H9 (cell line): Measurements from ENCODE around the gene PRR36. TPM values are rescaled to one million over a fixed set of nuclear protein-coding genes. Genes with fewer than 3 reads are reported as not detected.
A peak's percentile ranks its signal among the peaks of the same experiment; 100 is the strongest.

Experiments used
- DNase-seq: peaks from one replicate; pipeline ENCODE4 v3.0.0-alpha.2; 2017
- H2AFZ ChIP-seq: one replicate; pipeline ENCODE4 v1.6.1; 2013; ENCODE audit warnings: mild to moderate bottlenecking, low read length, control low read depth, moderate library complexity
- H2AK5ac ChIP-seq: 2 replicates; pipeline ENCODE4 v1.6.1; 2013; ENCODE audit warnings: low read length, control low read depth, mixed read lengths; ENCODE audit not compliant: insufficient read length
- H2BK120ac ChIP-seq: one replicate; pipeline ENCODE4 v1.6.1; 2013; ENCODE audit warnings: low read depth, mild to moderate bottlenecking, low read length, control low read depth, inconsistent platforms; ENCODE audit not compliant: poor library complexity, severe bottlenecking
- H2BK12ac ChIP-seq: 2 replicates; pipeline ENCODE4 v1.6.1; 2013; ENCODE audit warnings: low read length, control low read depth, mixed read lengths, low read depth; ENCODE audit not compliant: insufficient read length
- H2BK15ac ChIP-seq: 2 replicates; pipeline ENCODE4 v1.6.1; 2013; ENCODE audit warnings: low read depth, low read length, control low read depth
- H2BK20ac ChIP-seq: one replicate; pipeline ENCODE4 v1.6.1; 2013; ENCODE audit warnings: low read depth, mild to moderate bottlenecking, low read length, control low read depth, inconsistent platforms; ENCODE audit not compliant: poor library complexity, severe bottlenecking
- H2BK5ac ChIP-seq: 2 replicates; pipeline ENCODE4 v1.6.1; 2013; ENCODE audit warnings: low read length, control low read depth, mixed read lengths; ENCODE audit not compliant: insufficient read length
- H3K14ac ChIP-seq: 2 replicates; pipeline ENCODE4 v1.6.1; 2013; ENCODE audit warnings: low read length, control low read depth; ENCODE audit not compliant: insufficient read depth
- H3K18ac ChIP-seq: 2 replicates; pipeline ENCODE4 v1.6.1; 2013; ENCODE audit warnings: low read depth, mild to moderate bottlenecking, mixed read lengths, low read length, control low read depth; ENCODE audit not compliant: insufficient read length
- H3K23ac ChIP-seq: 2 replicates; pipeline ENCODE4 v1.6.1; 2013; ENCODE audit warnings: low read length, control low read depth, mixed read lengths, low read depth; ENCODE audit not compliant: insufficient read length
- H3K23me2 ChIP-seq: 2 replicates; pipeline ENCODE4 v1.6.1; 2013; ENCODE audit warnings: low read depth, mild to moderate bottlenecking, mixed read lengths, low read length, control low read depth; ENCODE audit not compliant: insufficient read length, poor library complexity, severe bottlenecking
- H3K27ac ChIP-seq: 2 replicates; pipeline ENCODE4 v1.5.1; 2013; ENCODE audit warnings: low read length, control low read depth, mixed read lengths, low read depth; ENCODE audit not compliant: insufficient read length
- H3K27me3 ChIP-seq: 2 replicates; pipeline ENCODE4 v1.6.1; 2013; ENCODE audit warnings: low read length, control low read depth, inconsistent platforms; ENCODE audit not compliant: insufficient read depth
- H3K4ac ChIP-seq: 2 replicates; pipeline ENCODE4 v1.6.1; 2013; ENCODE audit warnings: low read depth, mild to moderate bottlenecking, control low read depth, inconsistent platforms, low read length, moderate library complexity
- H3K4me1 ChIP-seq: 2 replicates; pipeline ENCODE4 v1.6.1; 2013; ENCODE audit warnings: low read length, control low read depth, inconsistent platforms; ENCODE audit not compliant: insufficient read depth
- H3K4me2 ChIP-seq: 2 replicates; pipeline ENCODE4 v1.6.1; 2013; ENCODE audit warnings: low read length, control low read depth, mixed read lengths; ENCODE audit not compliant: insufficient read length, insufficient read depth
- H3K56ac ChIP-seq: 2 replicates; pipeline ENCODE4 v1.6.1; 2013; ENCODE audit warnings: low read depth, mild to moderate bottlenecking, mixed read lengths, low read length, control low read depth; ENCODE audit not compliant: insufficient read length
- H3K79me1 ChIP-seq: 2 replicates; pipeline ENCODE4 v1.6.1; 2013; ENCODE audit warnings: low read depth, mild to moderate bottlenecking, moderate library complexity, low read length, control low read depth, inconsistent platforms; ENCODE audit not compliant: insufficient read depth, poor library complexity, severe bottlenecking
- H3K79me2 ChIP-seq: 2 replicates; pipeline ENCODE4 v1.6.1; 2013; ENCODE audit warnings: low read length, control low read depth, inconsistent platforms; ENCODE audit not compliant: insufficient read depth
- H3K9ac ChIP-seq: 2 replicates; pipeline ENCODE4 v1.6.1; 2013; ENCODE audit warnings: low read length, control low read depth, mixed read lengths; ENCODE audit not compliant: insufficient read length; ENCODE audit errors: extremely low read depth
- H3K9me3 ChIP-seq: one replicate; pipeline ENCODE4 v1.6.1; 2013; ENCODE audit warnings: low read depth, low read length, inconsistent platforms; ENCODE audit not compliant: control insufficient read depth
- H3T11ph ChIP-seq: one replicate; pipeline ENCODE4 v1.6.1; 2013; ENCODE audit warnings: mild to moderate bottlenecking, low read length, control low read depth, inconsistent platforms
- H4K20me1 ChIP-seq: one replicate; pipeline ENCODE4 v1.6.1; 2013; ENCODE audit not compliant: control insufficient read depth, insufficient read length, insufficient read depth
- H4K5ac ChIP-seq: 2 replicates; pipeline ENCODE4 v1.6.1; 2013; ENCODE audit warnings: low read depth, mild to moderate bottlenecking, mixed read lengths, low read length, control low read depth; ENCODE audit not compliant: insufficient read length
- H4K8ac ChIP-seq: replicated peaks from 2 replicates; pipeline ENCODE4 v1.6.1; 2013; ENCODE audit warnings: low read length, control low read depth, mixed read lengths, low read depth; ENCODE audit not compliant: insufficient read length
- H4K91ac ChIP-seq: 2 replicates; pipeline ENCODE4 v1.6.1; 2013; ENCODE audit warnings: low read depth, mild to moderate bottlenecking, moderate library complexity, mixed read lengths, low read length, control low read depth; ENCODE audit not compliant: insufficient read length
- H3K27ac Mint-ChIP-seq, 3 experiments: 2 replicates in 2 of 3; 3 replicates in 1 of 3; pipeline ENCODE4 v1.8.0; 2020 to 2021; ENCODE audit warnings: mixed read lengths in 3 of 3, mild to moderate bottlenecking in 1 of 3, moderate library complexity in 1 of 3
- H3K27me3 Mint-ChIP-seq: 2 replicates; pipeline ENCODE4 v1.8.0; 2021; ENCODE audit warnings: low read depth, mild to moderate bottlenecking, moderate library complexity, mixed read lengths
- H3K36me3 Mint-ChIP-seq, 3 experiments: 2 replicates in 2 of 3; 3 replicates in 1 of 3; pipeline ENCODE4 v1.8.0; 2020 to 2021; ENCODE audit warnings: low read depth in 3 of 3, mixed read lengths in 3 of 3; ENCODE audit not compliant: insufficient read depth in 1 of 3
- H3K4me1 Mint-ChIP-seq, 2 experiments: 2 replicates each; pipeline ENCODE4 v1.8.0; 2020; ENCODE audit warnings: mixed read lengths in 2 of 2
- H3K4me3 Mint-ChIP-seq, 2 experiments: 2 replicates in 1 of 2; 3 replicates in 1 of 2; pipeline ENCODE4 v1.8.0; 2020 to 2021; ENCODE audit warnings: mild to moderate bottlenecking in 2 of 2, mixed read lengths in 2 of 2, moderate library complexity in 1 of 2
- H3K9me3 Mint-ChIP-seq, 2 experiments: 2 replicates in 1 of 2; 3 replicates in 1 of 2; pipeline ENCODE4 v1.8.0; 2020; ENCODE audit warnings: mild to moderate bottlenecking in 2 of 2, mixed read lengths in 2 of 2, moderate library complexity in 1 of 2
- WGBS: extraction: QIAGEN DNeasy Blood & Tissue Kit; methylation state at CpG from one replicate; pipeline ENCODE4 v1.1.7; 2013; ENCODE audit warnings: missing lambda C conversion rate, low lambda C conversion rate, mixed read lengths; ENCODE audit not compliant: insufficient read length; ENCODE audit errors: extremely low coverage; 5-methylcytosine and 5-hydroxymethylcytosine counted together
- total RNA-seq: library from RNA; stranded (reverse); gene quantifications from 2 replicates; pipeline ENCODE4 v1.2.1, GENCODE V29; 2021
- TF ChIP-seq, protein P1 (sequence below): fragments of 200-600 bp; sonication (generic); conservative IDR thresholded peaks from 3 replicates; pipeline ENCODE4 v1.8.0; 2021; ENCODE audit warnings: antibody characterized with exemption, mild to moderate bottlenecking

Gene PRR36
- total RNA-seq, 1 experiment from 2014 or later: 20.4 TPM

DNA sequence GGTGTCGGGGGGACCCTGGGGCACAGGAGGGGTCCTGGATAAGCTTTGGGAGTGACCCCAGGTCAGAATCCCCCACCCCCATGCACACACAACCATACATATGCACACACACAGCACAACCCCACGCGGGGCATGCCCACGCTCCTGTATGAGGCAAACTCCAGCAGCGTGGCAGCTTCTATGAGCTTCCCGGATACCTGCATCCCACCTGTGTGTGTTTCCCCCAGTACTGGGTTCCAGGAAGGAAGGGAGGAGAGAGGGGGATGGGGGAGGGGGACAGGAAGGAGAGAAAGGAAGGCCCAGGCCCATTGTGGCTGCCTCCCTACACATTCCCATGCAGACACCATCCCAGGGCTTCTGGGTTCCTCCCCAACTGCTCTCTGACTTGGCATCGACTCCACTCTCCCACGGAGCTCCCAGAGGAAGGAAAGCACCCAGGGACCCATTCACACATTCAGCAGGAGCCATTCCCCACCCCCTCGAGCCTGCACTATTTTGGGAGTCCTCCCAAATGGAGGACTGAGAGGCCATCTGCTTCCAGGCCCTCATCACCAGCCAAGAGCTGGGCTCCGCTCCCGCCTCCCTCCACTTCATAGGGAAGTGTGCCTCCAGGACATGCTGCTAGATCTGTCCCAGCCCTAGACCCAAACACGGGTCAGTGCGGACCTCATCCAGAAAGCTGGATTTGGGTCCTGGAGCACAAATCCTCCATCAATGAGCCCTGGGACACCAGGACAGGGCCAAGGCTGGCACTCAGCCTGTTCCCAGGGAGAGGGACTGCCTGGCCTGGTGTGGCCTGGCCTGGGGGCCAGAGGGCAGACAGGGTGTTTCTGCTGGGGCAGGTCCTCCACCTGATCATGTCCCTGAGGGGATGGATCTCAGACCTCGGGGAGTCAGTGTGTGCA is 13.2 kb downstream of the PRR36 start:
- no peak overlapping the region for H3K18ac ChIP-seq
- no peak overlapping the region for H2BK120ac ChIP-seq
- H3K4me1 ChIP-seq: no peaks in the 10 kb centered on the region; the same call in 1 of the 2 replicates
- no peak overlapping the region for H3K23ac ChIP-seq
- H2BK20ac ChIP-seq: no peak overlapping the region
- H4K91ac ChIP-seq: no peak overlapping the region
- H2BK12ac ChIP-seq: no peak overlapping the region
- Mint-ChIP-seq H3K27me3 (peaks cover 57% of the 10 kb centered on the region), H3K4me1 (peaks cover 13 to 46% of the 10 kb centered on the region in 2 experiments), H3K27ac (peak overlapping the region in 1 of 3 experiments; percentile 44; a peak in 1 of 7 replicates), H3K4me3 (no peak overlapping the region; a peak in 1 of 5 replicates), H3K9me3 (no peaks in the 10 kb centered on the region), H3K36me3 (no peaks in the 10 kb centered on the region; a peak in 1 of 7 replicates)
- no peak overlapping the region for H4K8ac ChIP-seq
- H2AFZ ChIP-seq: no peak overlapping the region
- H3K27me3 ChIP-seq: peaks cover 4% of the 10 kb centered on the region; the same call in 1 of the 2 replicates
- no peak overlapping the region for H3K56ac ChIP-seq
- no peak overlapping the region for H3K27ac ChIP-seq
- H3K23me2 ChIP-seq: peaks cover 15% of the 10 kb centered on the region
- no peak overlapping the region for H3K9ac ChIP-seq
- H2BK15ac ChIP-seq: no peak overlapping the region
- no peak overlapping the region for H3K4me2 ChIP-seq
- TF ChIP-seq, protein P1, sequence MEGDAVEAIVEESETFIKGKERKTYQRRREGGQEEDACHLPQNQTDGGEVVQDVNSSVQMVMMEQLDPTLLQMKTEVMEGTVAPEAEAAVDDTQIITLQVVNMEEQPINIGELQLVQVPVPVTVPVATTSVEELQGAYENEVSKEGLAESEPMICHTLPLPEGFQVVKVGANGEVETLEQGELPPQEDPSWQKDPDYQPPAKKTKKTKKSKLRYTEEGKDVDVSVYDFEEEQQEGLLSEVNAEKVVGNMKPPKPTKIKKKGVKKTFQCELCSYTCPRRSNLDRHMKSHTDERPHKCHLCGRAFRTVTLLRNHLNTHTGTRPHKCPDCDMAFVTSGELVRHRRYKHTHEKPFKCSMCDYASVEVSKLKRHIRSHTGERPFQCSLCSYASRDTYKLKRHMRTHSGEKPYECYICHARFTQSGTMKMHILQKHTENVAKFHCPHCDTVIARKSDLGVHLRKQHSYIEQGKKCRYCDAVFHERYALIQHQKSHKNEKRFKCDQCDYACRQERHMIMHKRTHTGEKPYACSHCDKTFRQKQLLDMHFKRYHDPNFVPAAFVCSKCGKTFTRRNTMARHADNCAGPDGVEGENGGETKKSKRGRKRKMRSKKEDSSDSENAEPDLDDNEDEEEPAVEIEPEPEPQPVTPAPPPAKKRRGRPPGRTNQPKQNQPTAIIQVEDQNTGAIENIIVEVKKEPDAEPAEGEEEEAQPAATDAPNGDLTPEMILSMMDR: no peak
- no CpG with 5 or more reads among the region's 14 CpGs for WGBS
- no peaks in the 10 kb centered on the region for H3K79me1 ChIP-seq
- H4K20me1 ChIP-seq: peaks cover 2% of the 10 kb centered on the region
- no peak overlapping the region for H3T11ph ChIP-seq
- no peak overlapping the region for H2BK5ac ChIP-seq
- no peaks in the 10 kb centered on the region for H3K79me2 ChIP-seq
- no peak overlapping the region for H2AK5ac ChIP-seq
- no peak overlapping the region for H3K14ac ChIP-seq
- peak; percentile 38 for DNase-seq
- H3K4ac ChIP-seq: no peak overlapping the region; the same call in 1 of the 2 replicates
- no peaks in the 10 kb centered on the region for H3K9me3 ChIP-seq
- H4K5ac ChIP-seq: no peak overlapping the region
